ENCODE measurements around the gene TRAPPC6A.

GRCh38 chr19:45146741-45147205 lies 31.3 kb downstream of the TRAPPC6A start:
- TF ChIP-seq, protein P1, sequence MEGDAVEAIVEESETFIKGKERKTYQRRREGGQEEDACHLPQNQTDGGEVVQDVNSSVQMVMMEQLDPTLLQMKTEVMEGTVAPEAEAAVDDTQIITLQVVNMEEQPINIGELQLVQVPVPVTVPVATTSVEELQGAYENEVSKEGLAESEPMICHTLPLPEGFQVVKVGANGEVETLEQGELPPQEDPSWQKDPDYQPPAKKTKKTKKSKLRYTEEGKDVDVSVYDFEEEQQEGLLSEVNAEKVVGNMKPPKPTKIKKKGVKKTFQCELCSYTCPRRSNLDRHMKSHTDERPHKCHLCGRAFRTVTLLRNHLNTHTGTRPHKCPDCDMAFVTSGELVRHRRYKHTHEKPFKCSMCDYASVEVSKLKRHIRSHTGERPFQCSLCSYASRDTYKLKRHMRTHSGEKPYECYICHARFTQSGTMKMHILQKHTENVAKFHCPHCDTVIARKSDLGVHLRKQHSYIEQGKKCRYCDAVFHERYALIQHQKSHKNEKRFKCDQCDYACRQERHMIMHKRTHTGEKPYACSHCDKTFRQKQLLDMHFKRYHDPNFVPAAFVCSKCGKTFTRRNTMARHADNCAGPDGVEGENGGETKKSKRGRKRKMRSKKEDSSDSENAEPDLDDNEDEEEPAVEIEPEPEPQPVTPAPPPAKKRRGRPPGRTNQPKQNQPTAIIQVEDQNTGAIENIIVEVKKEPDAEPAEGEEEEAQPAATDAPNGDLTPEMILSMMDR (conservative IDR thresholded peaks at IDR 0.05; ENCODE audit: low read depth in 2 of 2): no peak
- TF ChIP-seq POLR2AphosphoS5 (IDR thresholded peaks at IDR 0.05; ENCODE audit: low read depth) (no peak), JUNB (IDR thresholded peaks at IDR 0.05; ENCODE audit: unreplicated experiment) (no peak), EZH2phosphoT487 (IDR thresholded peaks at IDR 0.05; ENCODE audit: unreplicated experiment) (no peak), EZH2 (IDR thresholded peaks at IDR 0.05; ENCODE audit: low read depth, unreplicated experiment) (no peak), STAT1 (IDR thresholded peaks at IDR 0.05; ENCODE audit: unreplicated experiment) (no peak), REST (IDR thresholded peaks at IDR 0.05; ENCODE audit: unreplicated experiment) (no peak), ZNF331 (CRISPR knock-in tag; IDR thresholded peaks at IDR 0.05; ENCODE audit: low read depth) (no peak), CREB1 (CRISPR knock-in tag; IDR thresholded peaks at IDR 0.05; ENCODE audit: low read depth) (no peak), NANOG (IDR thresholded peaks at IDR 0.05; ENCODE audit: borderline replicate concordance) (no peak)
